HEK293 (cell line): ENCODE measurements around the gene KLK10.

ENCODE experiments used
- CTCF ChIA-PET: fragments of 350-600 bp; formaldehyde crosslinking; extraction: SDS; loops from one replicate; lab custom pipeline; 2021; ENCODE audit warnings: antibody characterized with exemption; lab: Yijun Ruan, JAX
- POLR2A ChIA-PET: fragments of 300-600 bp; formaldehyde crosslinking; extraction: SDS; loops from one replicate; lab custom pipeline; 2020; ENCODE audit warnings: antibody characterized with exemption, inconsistent platforms; lab: Yijun Ruan, JAX
- H3K27ac ChIP-seq: fragments of 200-500 bp; sonication (Bioruptor generic); 2 replicates; pipeline ENCODE4 v1.5.1; 2014; ENCODE audit warnings: low read depth, low read length, control low read depth, inconsistent platforms; ENCODE audit errors: extremely low read depth
- H3K36me3 ChIP-seq, 2 experiments: fragments of 200-500 bp in 1 of 2; sonication (Bioruptor generic) in 1 of 2; 1 replicate in 1 of 2; 2 replicates in 1 of 2; pipeline ENCODE4 v1.5.1; 2014 to 2017; ENCODE audit warnings: inconsistent platforms in 2 of 2, low read length in 2 of 2; ENCODE audit not compliant: control insufficient read depth in 2 of 2, insufficient read depth in 1 of 2
- H3K4me1 ChIP-seq: fragments of 200-500 bp; sonication (Bioruptor generic); 2 replicates; pipeline ENCODE4 v1.5.1; 2014; ENCODE audit warnings: mild to moderate bottlenecking, low read length, inconsistent platforms; ENCODE audit not compliant: control insufficient read depth, insufficient read depth
- H3K4me3 ChIP-seq: 2 replicates; pipeline ENCODE4 v1.5.1; 2011; ENCODE audit warnings: low read depth, mild to moderate bottlenecking, control low read depth, low read length, moderate library complexity
- H3K9me3 ChIP-seq: fragments of 200-500 bp; sonication (Bioruptor generic); 2 replicates; pipeline ENCODE4 v1.5.1; 2014; ENCODE audit warnings: low read depth, low read length, inconsistent platforms; ENCODE audit not compliant: control insufficient read depth, insufficient read depth
- ZFP37 ChIP-seq: fragments of 450-650 bp; formaldehyde crosslinking; IDR thresholded peaks from 2 replicates; pipeline ENCODE4 v1.5.1; 2016; ENCODE audit warnings: missing biosample characterization, missing genetic modification characterization
- ZFP69B ChIP-seq: fragments of 450-650 bp; formaldehyde crosslinking; IDR thresholded peaks from 2 replicates; pipeline ENCODE4 v1.5.1; 2016; ENCODE audit warnings: missing biosample characterization, missing genetic modification characterization
- ZNF239 ChIP-seq: fragments of 450-650 bp; formaldehyde crosslinking; IDR thresholded peaks from 2 replicates; pipeline ENCODE4 v1.5.1; 2016; ENCODE audit warnings: missing biosample characterization, missing genetic modification characterization
- ZNF544 ChIP-seq: fragments of 450-650 bp; formaldehyde crosslinking; IDR thresholded peaks from 2 replicates; pipeline ENCODE4 v1.5.0; 2017; ENCODE audit warnings: missing biosample characterization, missing genetic modification characterization
- ZNF561 ChIP-seq: fragments of 450-650 bp; IDR thresholded peaks from 2 replicates; pipeline ENCODE4 v1.5.1; 2018; ENCODE audit warnings: missing biosample characterization, missing genetic modification characterization, borderline replicate concordance
- ZNF571 ChIP-seq: fragments of 450-650 bp; formaldehyde crosslinking; IDR thresholded peaks from 2 replicates; pipeline ENCODE4 v1.5.0; 2017; ENCODE audit warnings: missing biosample characterization, missing genetic modification characterization
- ZNF677 ChIP-seq: fragments of 450-650 bp; IDR thresholded peaks from 2 replicates; pipeline ENCODE4 v1.5.0; 2018; ENCODE audit warnings: missing biosample characterization, mild to moderate bottlenecking, missing genetic modification characterization, moderate library complexity
- ZNF768 ChIP-seq: fragments of 450-650 bp; formaldehyde crosslinking; IDR thresholded peaks from 2 replicates; pipeline ENCODE4 v1.5.1; 2018; ENCODE audit warnings: missing biosample characterization, mild to moderate bottlenecking, missing genetic modification characterization
- TF ChIP-seq, protein P1 (sequence below): fragments of 450-650 bp; formaldehyde crosslinking; conservative IDR thresholded peaks from 2 replicates; pipeline ENCODE4 v1.5.1; 2016; ENCODE audit warnings: low read depth, missing biosample characterization, missing genetic modification characterization
- TF ChIP-seq, protein P2 (sequence below): fragments of 450-650 bp; formaldehyde crosslinking; IDR thresholded peaks from 2 replicates; pipeline ENCODE4 v1.5.1; 2016; ENCODE audit warnings: missing biosample characterization, missing genetic modification characterization
- TF ChIP-seq, protein P3 (sequence below): fragments of 450-650 bp; formaldehyde crosslinking; IDR thresholded peaks from 2 replicates; pipeline ENCODE4; 2016; ENCODE audit warnings: missing biosample characterization, missing genetic modification characterization
- TF ChIP-seq, protein P4 (sequence below): fragments of 450-650 bp; formaldehyde crosslinking; IDR thresholded peaks from 2 replicates; pipeline ENCODE4 v1.5.1; 2016; ENCODE audit warnings: missing biosample characterization, missing genetic modification characterization
- TF ChIP-seq, protein P5 (sequence below): fragments of 450-650 bp; formaldehyde crosslinking; IDR thresholded peaks from 2 replicates; pipeline ENCODE4 v1.5.1; 2016; ENCODE audit warnings: missing biosample characterization, missing genetic modification characterization

The KLK10 gene

DNA sequence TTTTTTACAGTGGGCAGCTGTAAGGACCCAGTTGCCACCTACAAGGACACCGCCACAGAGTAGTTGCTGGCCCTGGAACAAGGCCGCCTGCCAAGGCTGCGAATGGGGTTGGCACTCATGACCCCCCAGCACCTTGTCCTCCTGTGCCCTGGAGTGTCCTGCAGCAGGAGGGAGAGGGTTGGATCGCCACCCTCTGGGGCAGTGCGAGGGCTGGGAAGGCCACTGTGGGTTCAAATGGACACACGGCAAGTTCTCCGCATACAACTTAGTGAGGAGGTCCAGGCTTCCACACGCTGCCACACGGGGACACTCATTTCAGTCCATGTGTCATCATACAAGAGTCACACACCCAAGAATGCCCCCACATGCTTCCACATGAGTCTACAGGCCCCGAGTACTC is 19.1 kb downstream of the KLK10 start (continued):
- TF ChIP-seq ZNF768 (tag by site-specific recombination) (no peak), ZNF239 (tag by site-specific recombination) (no peak), ZNF677 (tag by site-specific recombination) (no peak), ZFP69B (tag by site-specific recombination) (no peak), ZNF561 (tag by site-specific recombination) (no peak)
- TF ChIP-seq, protein P1, sequence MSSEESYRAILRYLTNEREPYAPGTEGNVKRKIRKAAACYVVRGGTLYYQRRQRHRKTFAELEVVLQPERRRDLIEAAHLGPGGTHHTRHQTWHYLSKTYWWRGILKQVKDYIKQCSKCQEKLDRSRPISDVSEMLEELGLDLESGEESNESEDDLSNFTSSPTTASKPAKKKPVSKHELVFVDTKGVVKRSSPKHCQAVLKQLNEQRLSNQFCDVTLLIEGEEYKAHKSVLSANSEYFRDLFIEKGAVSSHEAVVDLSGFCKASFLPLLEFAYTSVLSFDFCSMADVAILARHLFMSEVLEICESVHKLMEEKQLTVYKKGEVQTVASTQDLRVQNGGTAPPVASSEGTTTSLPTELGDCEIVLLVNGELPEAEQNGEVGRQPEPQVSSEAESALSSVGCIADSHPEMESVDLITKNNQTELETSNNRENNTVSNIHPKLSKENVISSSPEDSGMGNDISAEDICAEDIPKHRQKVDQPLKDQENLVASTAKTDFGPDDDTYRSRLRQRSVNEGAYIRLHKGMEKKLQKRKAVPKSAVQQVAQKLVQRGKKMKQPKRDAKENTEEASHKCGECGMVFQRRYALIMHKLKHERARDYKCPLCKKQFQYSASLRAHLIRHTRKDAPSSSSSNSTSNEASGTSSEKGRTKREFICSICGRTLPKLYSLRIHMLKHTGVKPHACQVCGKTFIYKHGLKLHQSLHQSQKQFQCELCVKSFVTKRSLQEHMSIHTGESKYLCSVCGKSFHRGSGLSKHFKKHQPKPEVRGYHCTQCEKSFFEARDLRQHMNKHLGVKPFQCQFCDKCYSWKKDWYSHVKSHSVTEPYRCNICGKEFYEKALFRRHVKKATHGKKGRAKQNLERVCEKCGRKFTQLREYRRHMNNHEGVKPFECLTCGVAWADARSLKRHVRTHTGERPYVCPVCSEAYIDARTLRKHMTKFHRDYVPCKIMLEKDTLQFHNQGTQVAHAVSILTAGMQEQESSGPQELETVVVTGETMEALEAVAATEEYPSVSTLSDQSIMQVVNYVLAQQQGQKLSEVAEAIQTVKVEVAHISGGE (tag by site-specific recombination) = no peak
- TF ChIP-seq, protein P2, sequence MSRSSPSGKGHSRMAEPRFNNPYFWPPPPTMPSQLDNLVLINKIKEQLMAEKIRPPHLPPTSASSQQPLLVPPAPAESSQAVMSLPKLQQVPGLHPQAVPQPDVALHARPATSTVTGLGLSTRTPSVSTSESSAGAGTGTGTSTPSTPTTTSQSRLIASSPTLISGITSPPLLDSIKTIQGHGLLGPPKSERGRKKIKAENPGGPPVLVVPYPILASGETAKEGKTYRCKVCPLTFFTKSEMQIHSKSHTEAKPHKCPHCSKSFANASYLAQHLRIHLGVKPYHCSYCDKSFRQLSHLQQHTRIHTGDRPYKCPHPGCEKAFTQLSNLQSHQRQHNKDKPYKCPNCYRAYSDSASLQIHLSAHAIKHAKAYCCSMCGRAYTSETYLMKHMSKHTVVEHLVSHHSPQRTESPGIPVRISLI (tag by site-specific recombination) = no peak

DNA sequence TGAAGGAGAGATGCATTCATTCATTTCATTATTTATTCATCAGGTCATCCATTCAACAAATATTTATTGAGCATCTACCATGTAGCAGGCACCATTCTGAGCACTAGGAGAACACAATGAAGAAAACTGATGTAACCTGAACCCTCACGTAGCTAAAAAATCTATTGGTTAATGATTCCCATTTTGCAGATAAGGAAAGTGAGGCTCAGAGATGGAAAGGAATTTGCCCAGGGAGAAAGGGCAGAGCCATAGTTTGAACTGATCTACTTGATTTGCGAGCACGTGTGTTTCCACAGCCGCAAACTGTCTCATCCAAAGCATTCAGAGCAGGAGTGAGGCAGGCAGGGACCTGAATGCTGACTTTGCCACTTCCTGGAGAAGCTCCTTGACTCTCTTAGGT is 20.8 kb downstream of the KLK10 start:
- Histone ChIP-seq H3K36me3 (no peaks in the 10 kb centered on the region), H3K27ac (no peak overlapping the region), H3K4me1 (no peaks in the 10 kb centered on the region), H3K4me3 (no peak overlapping the region), H3K9me3 (no peaks in the 10 kb centered on the region)
- TF ChIP-seq, protein P3, sequence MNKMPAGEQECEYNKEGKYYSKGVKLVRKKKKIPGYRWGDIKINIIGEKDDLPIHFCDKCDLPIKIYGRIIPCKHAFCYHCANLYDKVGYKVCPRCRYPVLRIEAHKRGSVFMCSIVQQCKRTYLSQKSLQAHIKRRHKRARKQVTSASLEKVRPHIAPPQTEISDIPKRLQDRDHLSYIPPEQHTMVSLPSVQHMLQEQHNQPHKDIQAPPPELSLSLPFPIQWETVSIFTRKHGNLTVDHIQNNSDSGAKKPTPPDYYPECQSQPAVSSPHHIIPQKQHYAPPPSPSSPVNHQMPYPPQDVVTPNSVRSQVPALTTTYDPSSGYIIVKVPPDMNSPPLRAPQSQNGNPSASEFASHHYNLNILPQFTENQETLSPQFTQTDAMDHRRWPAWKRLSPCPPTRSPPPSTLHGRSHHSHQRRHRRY (tag by site-specific recombination) = no peak
- TF ChIP-seq, protein P4, sequence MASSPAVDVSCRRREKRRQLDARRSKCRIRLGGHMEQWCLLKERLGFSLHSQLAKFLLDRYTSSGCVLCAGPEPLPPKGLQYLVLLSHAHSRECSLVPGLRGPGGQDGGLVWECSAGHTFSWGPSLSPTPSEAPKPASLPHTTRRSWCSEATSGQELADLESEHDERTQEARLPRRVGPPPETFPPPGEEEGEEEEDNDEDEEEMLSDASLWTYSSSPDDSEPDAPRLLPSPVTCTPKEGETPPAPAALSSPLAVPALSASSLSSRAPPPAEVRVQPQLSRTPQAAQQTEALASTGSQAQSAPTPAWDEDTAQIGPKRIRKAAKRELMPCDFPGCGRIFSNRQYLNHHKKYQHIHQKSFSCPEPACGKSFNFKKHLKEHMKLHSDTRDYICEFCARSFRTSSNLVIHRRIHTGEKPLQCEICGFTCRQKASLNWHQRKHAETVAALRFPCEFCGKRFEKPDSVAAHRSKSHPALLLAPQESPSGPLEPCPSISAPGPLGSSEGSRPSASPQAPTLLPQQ (tag by site-specific recombination) = no peak
- POLR2A ChIA-PET = no interaction called here
- CTCF ChIA-PET = interaction anchor here (1.0 kb wide), 1 partner anchor 17 kb away, joined by 3 read pairs; no protein-coding TSS in a partner anchor

DNA sequence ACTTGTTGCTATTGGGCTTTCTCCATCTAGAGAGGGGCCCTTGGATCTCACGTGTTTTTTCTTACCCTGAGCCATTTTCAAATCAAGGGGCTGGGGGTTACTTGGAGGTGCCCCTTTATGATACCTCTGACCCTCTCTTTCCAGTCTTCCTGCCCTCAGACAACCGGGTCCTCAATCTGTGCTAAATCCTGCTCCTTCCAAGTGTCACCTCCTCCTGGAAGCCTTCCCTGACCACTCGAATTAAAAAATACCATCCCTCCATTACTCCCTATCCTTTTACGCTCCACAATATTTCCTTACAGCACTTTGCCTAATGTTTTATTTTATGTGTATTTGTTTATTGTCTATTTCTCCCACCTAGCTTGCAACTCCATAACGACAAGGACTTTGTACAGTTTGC is 21.4 kb downstream of the KLK10 start:
- H3K36me3 ChIP-seq = no peaks in the 10 kb centered on the region
- H3K27ac ChIP-seq = no peak overlapping the region
- no peaks in the 10 kb centered on the region for H3K9me3 ChIP-seq
- TF ChIP-seq ZNF571 (tag by site-specific recombination) = no peak
- TF ChIP-seq, protein P5, sequence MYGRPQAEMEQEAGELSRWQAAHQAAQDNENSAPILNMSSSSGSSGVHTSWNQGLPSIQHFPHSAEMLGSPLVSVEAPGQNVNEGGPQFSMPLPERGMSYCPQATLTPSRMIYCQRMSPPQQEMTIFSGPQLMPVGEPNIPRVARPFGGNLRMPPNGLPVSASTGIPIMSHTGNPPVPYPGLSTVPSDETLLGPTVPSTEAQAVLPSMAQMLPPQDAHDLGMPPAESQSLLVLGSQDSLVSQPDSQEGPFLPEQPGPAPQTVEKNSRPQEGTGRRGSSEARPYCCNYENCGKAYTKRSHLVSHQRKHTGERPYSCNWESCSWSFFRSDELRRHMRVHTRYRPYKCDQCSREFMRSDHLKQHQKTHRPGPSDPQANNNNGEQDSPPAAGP (tag by site-specific recombination) = no peak
- TF ChIP-seq ZNF544 (tag by site-specific recombination) = no peak
- no peak for TF ChIP-seq ZFP37
- no peak for TF ChIP-seq ZNF561 (tag by site-specific recombination)
- TF ChIP-seq, all 188 proteins: peak for 0
- no peak overlapping the region for H3K4me3 ChIP-seq
- POLR2A ChIA-PET = no interaction called here
- CTCF ChIA-PET = interaction anchor here (1.2 kb wide), 1 partner anchor 19 kb away, joined by 3 read pairs; no protein-coding TSS in a partner anchor
- no peaks in the 10 kb centered on the region for H3K4me1 ChIP-seq
